SK-N-SH (cell line): ENCODE measurements around the gene NME9.

Experiments used
- EP300 ChIP-seq, 2 experiments: IDR thresholded peaks; 2 replicates each; pipeline versions ENCODE4 v1.4.0 to v1.6.1; 2012; ENCODE audit warnings: borderline replicate concordance in 1 of 2, low read depth in 1 of 2, low read length in 1 of 2
- EZH2phosphoT487 ChIP-seq: fragments of 200-600 bp; sonication (generic); IDR thresholded peaks from 2 replicates; pipeline ENCODE4 v1.6.1; 2017; ENCODE audit warnings: low read depth, mixed run types, mild to moderate bottlenecking, antibody characterized with exemption, moderate library complexity, borderline replicate concordance
- FOXJ3 ChIP-seq: sonication (generic); formaldehyde crosslinking; IDR thresholded peaks from 2 replicates; pipeline ENCODE4 v1.5.1; 2020; ENCODE audit warnings: mild to moderate bottlenecking, missing genetic modification reagents
- MXI1 ChIP-seq: IDR thresholded peaks from 2 replicates; pipeline ENCODE4 v1.6.1; 2012; ENCODE audit warnings: mild to moderate bottlenecking, low read depth, low read length, improper control_type of control experiment
- RAD21 ChIP-seq: IDR thresholded peaks from 2 replicates; pipeline ENCODE4 v1.6.1; 2012; ENCODE audit warnings: mild to moderate bottlenecking, low read length
- SIN3A ChIP-seq: IDR thresholded peaks from 2 replicates; pipeline ENCODE4 v1.6.1; 2012; ENCODE audit warnings: low read depth, mild to moderate bottlenecking, low read length, moderate library complexity, borderline replicate concordance
- TEAD4 ChIP-seq: IDR thresholded peaks from 2 replicates; pipeline ENCODE4 v1.4.0; 2012; ENCODE audit warnings: mild to moderate bottlenecking, borderline replicate concordance; ENCODE audit not compliant: insufficient read depth
- YY1 ChIP-seq: IDR thresholded peaks from 2 replicates; pipeline ENCODE4 v1.4.0; 2012; ENCODE audit warnings: low read depth, mild to moderate bottlenecking
- TF ChIP-seq, protein P1 (sequence below): fragments of 200-600 bp; sonication (generic); IDR thresholded peaks from 2 replicates; pipeline ENCODE4 v1.6.1; 2017; ENCODE audit warnings: antibody characterized with exemption, mild to moderate bottlenecking, moderate library complexity
- TF ChIP-seq, protein P2 (sequence below): IDR thresholded peaks from 2 replicates; pipeline ENCODE4 v1.6.1; 2012; ENCODE audit warnings: mild to moderate bottlenecking, low read depth, low read length, moderate library complexity

DNA sequence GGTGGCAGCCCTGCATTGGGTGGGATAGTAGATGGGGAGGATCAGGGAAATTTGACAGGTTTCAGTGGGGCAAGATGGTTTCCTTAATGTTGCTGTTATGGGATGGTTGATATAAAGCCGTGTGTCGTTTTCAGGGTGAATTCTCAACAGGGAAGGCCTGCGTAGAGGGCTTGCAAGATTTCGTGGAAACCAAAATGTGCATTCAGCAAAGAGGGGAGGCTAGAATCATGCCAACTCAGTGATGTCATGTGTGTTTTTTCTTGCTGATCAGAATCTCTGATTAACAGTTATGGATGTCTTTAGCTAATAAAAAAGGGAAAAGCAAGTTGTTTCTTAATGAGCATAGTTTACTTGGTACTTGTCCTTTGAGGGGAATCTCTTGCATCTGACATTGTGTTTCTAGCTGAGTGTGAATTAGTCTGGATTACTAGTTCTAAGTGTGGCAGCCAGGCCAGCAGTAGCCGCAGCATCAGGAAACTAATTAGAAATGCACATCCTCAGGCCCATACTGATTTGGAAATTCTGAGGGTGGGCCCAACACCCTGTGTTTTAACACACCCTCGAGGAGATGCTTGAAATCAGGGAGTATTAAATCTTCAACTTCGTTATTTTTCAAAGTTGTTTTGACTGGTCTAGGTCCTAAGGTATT is 43.6 kb upstream of the NME9 start:
- TF ChIP-seq, protein P1, sequence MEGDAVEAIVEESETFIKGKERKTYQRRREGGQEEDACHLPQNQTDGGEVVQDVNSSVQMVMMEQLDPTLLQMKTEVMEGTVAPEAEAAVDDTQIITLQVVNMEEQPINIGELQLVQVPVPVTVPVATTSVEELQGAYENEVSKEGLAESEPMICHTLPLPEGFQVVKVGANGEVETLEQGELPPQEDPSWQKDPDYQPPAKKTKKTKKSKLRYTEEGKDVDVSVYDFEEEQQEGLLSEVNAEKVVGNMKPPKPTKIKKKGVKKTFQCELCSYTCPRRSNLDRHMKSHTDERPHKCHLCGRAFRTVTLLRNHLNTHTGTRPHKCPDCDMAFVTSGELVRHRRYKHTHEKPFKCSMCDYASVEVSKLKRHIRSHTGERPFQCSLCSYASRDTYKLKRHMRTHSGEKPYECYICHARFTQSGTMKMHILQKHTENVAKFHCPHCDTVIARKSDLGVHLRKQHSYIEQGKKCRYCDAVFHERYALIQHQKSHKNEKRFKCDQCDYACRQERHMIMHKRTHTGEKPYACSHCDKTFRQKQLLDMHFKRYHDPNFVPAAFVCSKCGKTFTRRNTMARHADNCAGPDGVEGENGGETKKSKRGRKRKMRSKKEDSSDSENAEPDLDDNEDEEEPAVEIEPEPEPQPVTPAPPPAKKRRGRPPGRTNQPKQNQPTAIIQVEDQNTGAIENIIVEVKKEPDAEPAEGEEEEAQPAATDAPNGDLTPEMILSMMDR = no peak
- TF ChIP-seq RAD21 = no peak
- no peak for TF ChIP-seq YY1
- TF ChIP-seq SIN3A = no peak
- no peak for TF ChIP-seq EZH2phosphoT487
- TF ChIP-seq, protein P2, sequence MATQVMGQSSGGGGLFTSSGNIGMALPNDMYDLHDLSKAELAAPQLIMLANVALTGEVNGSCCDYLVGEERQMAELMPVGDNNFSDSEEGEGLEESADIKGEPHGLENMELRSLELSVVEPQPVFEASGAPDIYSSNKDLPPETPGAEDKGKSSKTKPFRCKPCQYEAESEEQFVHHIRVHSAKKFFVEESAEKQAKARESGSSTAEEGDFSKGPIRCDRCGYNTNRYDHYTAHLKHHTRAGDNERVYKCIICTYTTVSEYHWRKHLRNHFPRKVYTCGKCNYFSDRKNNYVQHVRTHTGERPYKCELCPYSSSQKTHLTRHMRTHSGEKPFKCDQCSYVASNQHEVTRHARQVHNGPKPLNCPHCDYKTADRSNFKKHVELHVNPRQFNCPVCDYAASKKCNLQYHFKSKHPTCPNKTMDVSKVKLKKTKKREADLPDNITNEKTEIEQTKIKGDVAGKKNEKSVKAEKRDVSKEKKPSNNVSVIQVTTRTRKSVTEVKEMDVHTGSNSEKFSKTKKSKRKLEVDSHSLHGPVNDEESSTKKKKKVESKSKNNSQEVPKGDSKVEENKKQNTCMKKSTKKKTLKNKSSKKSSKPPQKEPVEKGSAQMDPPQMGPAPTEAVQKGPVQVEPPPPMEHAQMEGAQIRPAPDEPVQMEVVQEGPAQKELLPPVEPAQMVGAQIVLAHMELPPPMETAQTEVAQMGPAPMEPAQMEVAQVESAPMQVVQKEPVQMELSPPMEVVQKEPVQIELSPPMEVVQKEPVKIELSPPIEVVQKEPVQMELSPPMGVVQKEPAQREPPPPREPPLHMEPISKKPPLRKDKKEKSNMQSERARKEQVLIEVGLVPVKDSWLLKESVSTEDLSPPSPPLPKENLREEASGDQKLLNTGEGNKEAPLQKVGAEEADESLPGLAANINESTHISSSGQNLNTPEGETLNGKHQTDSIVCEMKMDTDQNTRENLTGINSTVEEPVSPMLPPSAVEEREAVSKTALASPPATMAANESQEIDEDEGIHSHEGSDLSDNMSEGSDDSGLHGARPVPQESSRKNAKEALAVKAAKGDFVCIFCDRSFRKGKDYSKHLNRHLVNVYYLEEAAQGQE = no peak
- TF ChIP-seq MXI1 = no peak
- no peak for TF ChIP-seq TEAD4
- TF ChIP-seq FOXJ3 (CRISPR knock-in tag) = no peak
- no peak for TF ChIP-seq EP300 (IDR thresholded peaks at IDR 0.05; ENCODE audit: borderline replicate concordance in 1 of 2, low read depth in 1 of 2, low read length in 1 of 2)
